IPS-20b (cell line): ENCODE data around the gene LIPE.

Source experiments
- H3K27ac ChIP-seq: one replicate; pipeline ENCODE4 v1.5.1; 2013; ENCODE audit warnings: low read length
- H3K27me3 ChIP-seq: 2 replicates; pipeline ENCODE4 v1.6.1; 2013; ENCODE audit warnings: mild to moderate bottlenecking, low read length, inconsistent platforms; ENCODE audit not compliant: insufficient read depth
- H3K36me3 ChIP-seq: 2 replicates; pipeline ENCODE4 v1.6.1; 2013; ENCODE audit warnings: low read depth, mild to moderate bottlenecking, inconsistent platforms, low read length, moderate library complexity; ENCODE audit not compliant: insufficient read depth
- H3K4me1 ChIP-seq: 2 replicates; pipeline ENCODE4 v1.6.1; 2013; ENCODE audit warnings: mild to moderate bottlenecking, control low read depth, inconsistent platforms, low read length, moderate library complexity; ENCODE audit not compliant: insufficient read depth
- H3K4me3 ChIP-seq: 2 replicates; pipeline ENCODE4 v1.5.1; 2013; ENCODE audit warnings: mild to moderate bottlenecking, low read length, inconsistent platforms
- H3K9ac ChIP-seq: 2 replicates; pipeline ENCODE4 v1.6.1; 2013; ENCODE audit warnings: low read depth, mild to moderate bottlenecking, inconsistent platforms, low read length, moderate library complexity
- H3K9me3 ChIP-seq: 2 replicates; pipeline ENCODE4 v1.6.1; 2013; ENCODE audit warnings: mild to moderate bottlenecking, low read depth, low read length, inconsistent platforms; ENCODE audit not compliant: insufficient read depth

Gene LIPE

DNA sequence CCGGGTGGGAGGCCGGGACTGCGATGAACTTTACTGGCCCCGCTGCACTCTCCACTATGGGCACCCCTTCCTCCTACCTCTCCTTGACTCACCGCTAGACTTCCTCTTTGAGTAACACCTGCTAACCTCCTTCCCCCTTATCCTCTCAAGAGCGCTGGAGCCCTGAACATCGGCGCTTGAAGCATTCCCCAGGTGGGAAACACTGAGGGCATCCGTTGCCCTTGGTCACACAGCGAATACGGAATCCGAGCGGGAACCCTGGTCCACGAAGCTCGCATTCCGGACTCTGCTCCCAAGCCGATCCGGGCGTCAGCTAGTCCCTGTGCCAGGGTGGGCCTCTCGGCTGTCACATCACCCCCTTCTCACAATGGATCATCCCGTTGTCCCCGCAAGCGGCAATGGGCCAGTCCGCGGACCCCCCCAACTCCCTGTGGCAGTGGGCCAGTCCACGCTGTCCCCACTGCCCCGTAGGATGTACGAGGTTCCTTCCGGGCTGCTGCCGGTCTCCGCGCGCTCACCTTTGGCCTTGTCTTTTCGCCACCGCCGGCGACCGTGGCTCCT lies 4.2 kb downstream of the LIPE start:
- Histone ChIP-seq H3K4me1 (no peaks in the 10 kb centered on the region), H3K9ac (peak overlapping the region; percentile 66; the same call in 1 of the 2 replicates), H3K4me3 (peak overlapping the region; percentile 79), H3K9me3 (no peaks in the 10 kb centered on the region), H3K27ac (no peak overlapping the region), H3K27me3 (peaks cover 81% of the 10 kb centered on the region), H3K36me3 (no peaks in the 10 kb centered on the region)

- Histone ChIP-seq H3K36me3 (no peaks in the 10 kb centered on the region), H3K9ac (peak overlapping the region; percentile 66; the same call in 1 of the 2 replicates), H3K4me3 (peak overlapping the region; percentile 79), H3K27me3 (peaks cover 77% of the 10 kb centered on the region), H3K4me1 (no peaks in the 10 kb centered on the region), H3K27ac (no peak overlapping the region), H3K9me3 (no peaks in the 10 kb centered on the region)
Measured at GRCh38 chr19:42422092-42422900, 4.9 kb downstream of the LIPE start.

- H3K27ac ChIP-seq, result no peak overlapping the region
- H3K27me3 ChIP-seq, result peaks cover 70% of the 10 kb centered on the region
- no peaks in the 10 kb centered on the region for H3K9me3 ChIP-seq
- no peaks in the 10 kb centered on the region for H3K36me3 ChIP-seq
- H3K4me1 ChIP-seq, result no peaks in the 10 kb centered on the region
- no peak overlapping the region for H3K9ac ChIP-seq
- H3K4me3 ChIP-seq, result no peak overlapping the region
Measured at GRCh38 chr19:42421591-42422031, 5.6 kb downstream of the LIPE start.

- Histone ChIP-seq H3K36me3 (no peaks in the 10 kb centered on the region), H3K9me3 (no peaks in the 10 kb centered on the region), H3K4me1 (no peaks in the 10 kb centered on the region), H3K27ac (no peak overlapping the region), H3K4me3 (no peak overlapping the region), H3K27me3 (peaks cover 70% of the 10 kb centered on the region), H3K9ac (no peak overlapping the region)
Measured at GRCh38 chr19:42421101-42421500, 6.1 kb downstream of the LIPE start.

- no peaks in the 10 kb centered on the region for H3K9me3 ChIP-seq
- no peak overlapping the region for H3K4me3 ChIP-seq
- H3K36me3 ChIP-seq, result no peaks in the 10 kb centered on the region
- H3K9ac ChIP-seq, result no peak overlapping the region
- peaks cover 69% of the 10 kb centered on the region for H3K27me3 ChIP-seq
- H3K4me1 ChIP-seq, result no peaks in the 10 kb centered on the region
- no peak overlapping the region for H3K27ac ChIP-seq
Measured at GRCh38 chr19:42420055-42420544, 7.1 kb downstream of the LIPE start.

GRCh38 chr19:42419309-42419708 lies 7.9 kb downstream of the LIPE start:
- Histone ChIP-seq H3K27me3 (peaks cover 69% of the 10 kb centered on the region), H3K27ac (no peak overlapping the region), H3K4me3 (no peak overlapping the region)

DNA sequence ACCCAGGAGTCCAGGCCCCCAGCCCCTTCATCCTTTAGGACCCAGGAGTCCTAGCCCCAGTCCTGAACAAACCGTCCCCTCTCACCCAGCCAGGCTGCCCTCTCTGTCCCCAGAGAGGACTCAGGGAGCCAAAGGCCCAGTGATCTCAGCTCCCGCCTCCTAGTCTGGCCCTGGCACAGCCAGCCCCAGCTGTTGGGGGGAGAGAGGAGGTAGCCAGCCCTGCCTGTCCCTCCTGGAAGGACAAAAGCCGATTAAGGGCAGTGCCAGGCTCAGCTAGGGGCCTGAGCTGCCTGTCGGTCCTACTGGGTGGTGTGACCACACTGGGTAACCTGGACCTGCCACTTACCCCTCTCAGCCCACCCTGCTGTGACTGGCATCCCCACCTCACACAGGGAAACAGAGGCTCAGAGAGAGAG lies 14.5 kb downstream of the LIPE start:
- Histone ChIP-seq H3K9me3 (no peaks in the 10 kb centered on the region), H3K4me3 (no peak overlapping the region), H3K27me3 (peaks cover 65% of the 10 kb centered on the region), H3K36me3 (no peaks in the 10 kb centered on the region), H3K27ac (no peak overlapping the region), H3K9ac (no peak overlapping the region), H3K4me1 (no peaks in the 10 kb centered on the region)

More at GRCh38 chr19:42419309-42419708, 7.9 kb downstream of the LIPE start:
- H3K36me3 ChIP-seq, result no peaks in the 10 kb centered on the region
- no peaks in the 10 kb centered on the region for H3K9me3 ChIP-seq
- H3K4me1 ChIP-seq, result no peaks in the 10 kb centered on the region
- H3K9ac ChIP-seq, result no peak overlapping the region

- Histone ChIP-seq H3K4me1 (no peaks in the 10 kb centered on the region), H3K27ac (no peak overlapping the region), H3K4me3 (no peak overlapping the region), H3K9ac (no peak overlapping the region), H3K27me3 (peaks cover 65% of the 10 kb centered on the region), H3K9me3 (no peaks in the 10 kb centered on the region), H3K36me3 (no peaks in the 10 kb centered on the region)
Measured at GRCh38 chr19:42412227-42412626, 15.0 kb downstream of the LIPE start.

GRCh38 chr19:42411581-42412178 lies 15.5 kb downstream of the LIPE start:
- Histone ChIP-seq H3K27ac (no peak overlapping the region), H3K4me1 (no peaks in the 10 kb centered on the region), H3K36me3 (no peaks in the 10 kb centered on the region), H3K9ac (no peak overlapping the region), H3K4me3 (no peak overlapping the region), H3K27me3 (peaks cover 67% of the 10 kb centered on the region), H3K9me3 (no peaks in the 10 kb centered on the region)

DNA sequence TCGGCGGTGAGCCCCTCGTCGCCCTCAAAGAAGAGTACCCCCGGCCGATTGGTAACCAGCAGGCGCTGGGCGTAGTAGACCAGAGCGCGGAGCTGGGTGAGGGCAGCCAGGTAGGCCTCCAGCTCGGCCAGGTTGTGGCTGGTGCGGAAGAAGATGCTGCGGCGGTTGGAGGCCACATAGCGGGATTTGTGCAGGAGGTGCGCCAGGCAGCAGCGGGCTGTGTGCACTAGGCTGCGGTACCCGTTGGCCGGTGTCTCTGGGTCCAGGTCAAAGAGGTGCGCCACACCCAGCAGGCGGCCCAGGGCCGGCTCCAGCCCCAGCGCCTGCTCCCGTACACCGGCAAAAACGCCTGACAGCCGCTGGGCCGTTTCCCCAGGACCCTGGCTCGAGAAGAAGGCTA lies 16.8 kb downstream of the LIPE start:
- peaks cover 61% of the 10 kb centered on the region for H3K27me3 ChIP-seq
- no peak overlapping the region for H3K9ac ChIP-seq

GRCh38 chr19:42409477-42409876 lies 17.7 kb downstream of the LIPE start:
- H3K27ac ChIP-seq, result no peak overlapping the region
- H3K4me3 ChIP-seq, result no peak overlapping the region
- no peaks in the 10 kb centered on the region for H3K36me3 ChIP-seq
- H3K9me3 ChIP-seq, result no peaks in the 10 kb centered on the region
- peaks cover 53% of the 10 kb centered on the region for H3K27me3 ChIP-seq
- no peak overlapping the region for H3K9ac ChIP-seq
- no peaks in the 10 kb centered on the region for H3K4me1 ChIP-seq

More for the DNA sequence above, 16.8 kb downstream of the LIPE start:
- Histone ChIP-seq H3K36me3 (no peaks in the 10 kb centered on the region), H3K4me1 (no peaks in the 10 kb centered on the region), H3K4me3 (no peak overlapping the region), H3K9me3 (no peaks in the 10 kb centered on the region), H3K27ac (no peak overlapping the region)
